Midbrain (tissue), 1 donor: ENCODE data around the gene SYNPO.

Experiments
- DNase-seq: peaks from one replicate; lab custom pipeline; 2025; lab: John Stamatoyannopoulos, UW

SYNPO gene

GRCh38 chr5:150700246-150700593 lies 59.8 kb downstream of the SYNPO start:
- no peak for DNase-seq

- peak; percentile 95 for DNase-seq
These were observed 60.3 kb downstream of the SYNPO start, which contains the start of gene RBM22 for GRCh38 chr5:150700594-150701377. Gene RBM22 (minus strand): TSS chr5:150701062. CDS start chr5:150700985, 77 bp downstream.

DNA sequence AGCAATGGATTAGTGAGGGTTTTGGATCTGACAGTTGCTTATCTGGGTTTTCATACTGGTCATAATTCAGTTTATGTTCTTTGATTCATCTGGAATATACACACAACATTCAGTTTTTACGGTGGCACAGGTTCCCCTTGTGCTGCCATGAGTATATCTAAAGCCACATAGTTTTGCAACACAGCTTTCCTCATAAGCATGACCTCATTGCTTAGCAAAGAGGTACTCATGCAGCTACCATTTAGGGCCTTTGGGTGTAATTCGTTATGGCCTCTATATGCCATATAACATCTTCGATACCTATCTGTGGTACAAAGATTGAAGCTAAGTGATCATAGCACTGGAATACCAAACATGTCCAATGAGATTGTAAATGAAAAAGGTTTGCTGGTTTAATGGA lies 63.3 kb downstream of the SYNPO start:
- no peak for DNase-seq

DNA sequence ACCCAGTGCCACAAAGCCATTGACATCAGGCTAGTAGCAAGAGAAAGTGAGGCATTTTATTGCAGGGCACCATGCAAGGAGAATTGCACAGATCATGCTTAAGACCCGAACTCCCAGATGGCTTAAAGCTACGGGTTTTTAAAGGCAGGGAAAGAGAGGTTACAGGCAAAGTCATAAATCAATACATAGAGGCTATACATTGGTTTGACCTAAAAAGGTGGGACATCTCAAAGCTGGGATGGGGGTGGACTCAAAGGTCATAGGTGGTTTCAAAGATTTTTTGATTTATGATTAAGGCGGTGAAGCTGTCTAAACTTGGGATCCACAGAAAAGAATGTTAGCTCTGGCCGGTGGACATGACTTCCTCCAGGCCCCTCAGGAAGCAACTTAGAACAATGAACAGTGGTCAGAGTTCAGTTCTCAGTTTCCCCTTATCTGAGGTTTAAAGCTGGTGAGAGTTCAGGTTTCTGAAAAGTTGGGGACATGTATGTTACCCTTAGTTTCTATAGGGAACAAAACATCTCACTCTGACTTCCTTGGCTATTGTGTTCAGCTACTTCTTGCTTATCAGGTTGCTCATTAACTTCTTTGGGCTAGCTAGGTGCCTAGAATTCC lies 66.4 kb downstream of the SYNPO start:
- DNase-seq = no peak
